Fibroblast of the aortic adventitia (primary cell): Measurements from ENCODE around the gene CBARP. TPM values are rescaled to one million over a fixed set of nuclear protein-coding genes. Genes with fewer than 3 reads are reported as not detected.

Experiments used
- DNase-seq: peaks from one replicate; pipeline ENCODE4 v3.0.0-alpha.2; 2010; ENCODE audit warnings: low read depth
- H3K4me3 ChIP-seq: 2 replicates; pipeline ENCODE4 v1.5.1; 2011; ENCODE audit warnings: low read depth, mild to moderate bottlenecking, control low read depth, low read length, moderate library complexity
- total RNA-seq: library from RNA; depleted of rRNA; stranded (reverse); fragments of >200 nt; gene quantifications from 2 replicates; pipeline ENCODE4 v1.2.3, GENCODE V29; 2012; ENCODE audit warnings: low replicate concordance
- TF ChIP-seq, protein P1 (sequence below): IDR thresholded peaks from 2 replicates; pipeline ENCODE4 v1.5.1; 2011; ENCODE audit warnings: mild to moderate bottlenecking, low read length, control low read depth, inconsistent platforms; ENCODE audit not compliant: insufficient read depth

CBARP gene
- total RNA-seq, 1 donor, result 3.1 TPM

GRCh38 chr19:1234955-1235380, 2.8 kb downstream of the CBARP start:
- H3K4me3 ChIP-seq, result no peak overlapping the region
- TF ChIP-seq, protein P1, sequence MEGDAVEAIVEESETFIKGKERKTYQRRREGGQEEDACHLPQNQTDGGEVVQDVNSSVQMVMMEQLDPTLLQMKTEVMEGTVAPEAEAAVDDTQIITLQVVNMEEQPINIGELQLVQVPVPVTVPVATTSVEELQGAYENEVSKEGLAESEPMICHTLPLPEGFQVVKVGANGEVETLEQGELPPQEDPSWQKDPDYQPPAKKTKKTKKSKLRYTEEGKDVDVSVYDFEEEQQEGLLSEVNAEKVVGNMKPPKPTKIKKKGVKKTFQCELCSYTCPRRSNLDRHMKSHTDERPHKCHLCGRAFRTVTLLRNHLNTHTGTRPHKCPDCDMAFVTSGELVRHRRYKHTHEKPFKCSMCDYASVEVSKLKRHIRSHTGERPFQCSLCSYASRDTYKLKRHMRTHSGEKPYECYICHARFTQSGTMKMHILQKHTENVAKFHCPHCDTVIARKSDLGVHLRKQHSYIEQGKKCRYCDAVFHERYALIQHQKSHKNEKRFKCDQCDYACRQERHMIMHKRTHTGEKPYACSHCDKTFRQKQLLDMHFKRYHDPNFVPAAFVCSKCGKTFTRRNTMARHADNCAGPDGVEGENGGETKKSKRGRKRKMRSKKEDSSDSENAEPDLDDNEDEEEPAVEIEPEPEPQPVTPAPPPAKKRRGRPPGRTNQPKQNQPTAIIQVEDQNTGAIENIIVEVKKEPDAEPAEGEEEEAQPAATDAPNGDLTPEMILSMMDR, result no peak
- DNase-seq, result no peak

DNA sequence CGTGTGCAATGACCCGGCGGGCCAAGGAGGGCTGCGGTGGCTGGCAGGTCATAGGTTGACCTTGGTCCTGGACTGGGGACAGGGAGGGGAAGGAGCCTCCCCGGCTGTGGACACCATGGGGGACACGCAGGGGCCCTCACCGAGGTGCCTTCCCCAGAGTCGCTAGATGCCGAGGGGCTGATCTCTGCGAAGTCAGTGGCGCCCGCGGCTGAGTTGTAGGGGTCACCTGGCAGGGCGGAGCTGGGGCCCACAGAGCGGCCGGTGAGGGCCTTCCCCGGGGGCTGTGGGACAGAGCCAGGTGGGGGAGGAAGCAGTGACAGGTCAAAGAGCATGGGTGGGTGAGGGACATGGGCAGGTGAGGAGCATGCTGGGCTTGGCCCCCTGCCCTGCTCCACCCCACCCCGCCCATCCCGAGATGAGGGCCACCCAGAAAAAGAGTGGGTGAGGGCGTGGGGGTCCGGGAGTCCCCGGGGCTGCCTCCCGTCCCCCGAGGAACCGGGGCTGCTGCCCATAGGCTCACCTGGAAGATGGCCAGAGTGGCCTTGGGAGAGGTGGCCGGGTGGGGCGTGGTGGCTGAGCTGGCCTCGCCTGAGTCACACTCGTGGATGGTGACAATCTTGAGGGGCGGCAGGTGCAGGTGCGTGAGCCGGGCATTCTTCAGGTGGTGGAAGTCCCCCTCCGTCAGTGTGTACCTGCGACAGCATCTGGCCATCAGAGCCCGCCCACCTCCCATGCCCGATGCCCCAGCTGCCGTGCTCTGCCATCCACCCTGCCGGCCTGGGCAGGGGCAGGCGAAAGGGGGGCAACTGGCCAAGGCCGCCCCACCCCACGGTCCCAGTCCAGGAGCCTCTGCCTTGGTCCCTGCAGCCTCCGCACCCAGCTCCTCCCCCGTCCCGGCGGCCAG, 3.5 kb downstream of the CBARP start:
- H3K4me3 ChIP-seq, result no peak overlapping the region
- TF ChIP-seq, protein P1, result no peak
- no peak for DNase-seq

DNA sequence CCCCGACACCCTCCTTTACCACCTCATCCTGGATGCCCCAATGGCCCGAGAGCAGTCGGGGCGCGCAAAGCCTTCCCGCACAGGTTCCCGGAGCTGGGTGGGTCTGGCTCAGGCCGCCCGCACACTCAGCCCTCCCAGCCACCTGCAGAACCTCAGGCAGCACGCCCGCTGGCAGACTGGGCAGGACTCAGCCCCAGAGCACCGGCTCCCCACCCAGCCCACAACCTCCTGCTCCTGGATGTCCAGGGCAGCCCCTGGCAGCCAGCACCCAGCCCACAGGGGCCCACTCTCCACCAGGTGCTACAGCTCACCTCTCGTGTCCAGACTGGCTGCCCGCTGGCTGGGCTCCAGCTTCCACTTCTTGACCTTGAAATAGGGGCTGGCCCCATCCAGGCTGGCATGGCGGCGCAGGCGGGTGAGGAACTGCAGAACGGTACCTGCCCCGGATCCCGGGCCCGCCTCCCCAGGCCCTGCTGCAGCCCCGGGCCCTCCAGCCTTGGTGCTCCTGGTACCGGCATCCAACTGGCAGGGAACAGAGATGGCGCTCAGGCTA, 4.6 kb downstream of the CBARP start:
- H3K4me3 ChIP-seq, result no peak overlapping the region
- no peak for DNase-seq
- TF ChIP-seq, protein P1, result no peak

DNA sequence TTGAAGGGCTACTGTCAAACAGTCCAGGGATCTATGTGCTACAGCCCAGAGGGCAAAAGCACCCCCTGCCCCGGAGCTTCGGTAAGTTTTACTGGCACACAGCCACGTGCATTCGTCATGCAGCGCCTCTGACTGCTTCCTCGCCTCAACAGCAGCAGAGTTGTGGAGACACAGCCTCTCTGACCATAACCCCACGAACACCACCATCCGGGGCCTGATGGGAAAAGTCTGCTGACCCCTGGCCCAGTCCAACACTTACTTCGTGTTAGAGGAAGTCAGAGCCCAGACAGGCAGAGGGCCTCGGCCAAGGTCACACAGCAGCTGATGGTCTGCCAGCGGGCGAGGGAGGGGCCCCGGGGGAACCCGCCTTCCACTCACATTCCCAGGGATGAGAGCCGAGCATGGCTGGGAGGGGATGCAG, 5.1 kb downstream of the CBARP start:
- peak; percentile 73 for DNase-seq
- TF ChIP-seq, protein P1, result no peak

GRCh38 chr19:1231729-1232637, 5.8 kb downstream of the CBARP start:
- no peak overlapping the region for H3K4me3 ChIP-seq
- no peak for DNase-seq
- TF ChIP-seq, protein P1, result no peak

More for the DNA sequence above, 5.1 kb downstream of the CBARP start:
- no peak overlapping the region for H3K4me3 ChIP-seq

GRCh38 chr19:1230783-1231489, 6.9 kb downstream of the CBARP start:
- DNase-seq, result no peak
- no peak overlapping the region for H3K4me3 ChIP-seq
- TF ChIP-seq, protein P1, result no peak
